GM12891 (cell line): ENCODE measurements around the gene TANC1.

ENCODE experiments used
- PAX5 ChIP-seq: IDR thresholded peaks from 2 replicates; pipeline ENCODE4 v1.6.1; 2011; ENCODE audit warnings: low read length, moderate library complexity, mild to moderate bottlenecking; ENCODE audit not compliant: insufficient read depth, severe bottlenecking
- POLR2A ChIP-seq: IDR thresholded peaks from 2 replicates; pipeline ENCODE4 v1.6.1; 2011; ENCODE audit warnings: low read depth, low read length, control low read depth
- POLR2AphosphoS5 ChIP-seq: IDR thresholded peaks from 2 replicates; pipeline ENCODE4 v1.6.1; 2011; ENCODE audit warnings: low read depth, low read length, control low read depth
- SPI1 ChIP-seq: IDR thresholded peaks from 2 replicates; pipeline ENCODE4 v1.6.1; 2011; ENCODE audit warnings: low read depth, low read length, control low read depth
- TAF1 ChIP-seq: IDR thresholded peaks from 2 replicates; pipeline ENCODE4 v1.6.1; 2011; ENCODE audit warnings: low read depth, low read length, control low read depth

DNA sequence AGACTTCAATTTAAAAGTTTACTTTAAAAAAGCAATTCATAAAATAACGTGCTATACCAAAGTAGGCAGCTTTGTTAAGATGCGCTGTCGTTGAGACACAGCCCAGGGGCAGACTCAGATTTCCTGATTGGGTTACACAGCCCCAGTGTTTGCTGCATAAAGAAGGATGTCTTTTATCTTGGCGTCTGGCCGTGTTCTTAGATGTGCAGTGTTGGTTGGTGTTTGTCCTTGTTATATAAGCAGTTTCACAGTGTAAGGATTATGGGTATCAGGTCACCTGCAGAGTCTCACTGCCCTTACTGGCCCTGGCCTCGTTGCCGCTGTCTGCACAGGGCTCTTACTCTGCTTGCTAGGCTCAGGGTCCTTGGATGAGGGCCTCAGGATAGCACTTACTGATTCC lies 209.5 kb downstream of the TANC1 start:
- TF ChIP-seq PAX5 (no peak), POLR2AphosphoS5 (no peak), TAF1 (no peak), POLR2A (no peak), SPI1 (no peak)
